Islet precursor cell (in vitro differentiated cells): Measurements from ENCODE around the gene LST1.
A peak's percentile ranks its signal among the peaks of the same experiment; 100 is the strongest.

ENCODE experiments used
- DNase-seq: peaks from one replicate; pipeline ENCODE4 v3.0.0-alpha.2; 2018

Gene LST1

GRCh38 chr6:31586008-31586407 is at the start of gene LST1:
LST1 (plus strand) TSS chr6:31586277; CDS start chr6:31587300, 1,023 bp downstream.
- no peak for DNase-seq

GRCh38 chr6:31538805-31539400 is 47.2 kb upstream of the LST1 start:
- DNase-seq, result no peak

GRCh38 chr6:31540640-31541039 is 45.4 kb upstream of the LST1 start:
- no peak for DNase-seq

GRCh38 chr6:31541059-31541657 is 44.9 kb upstream of the LST1 start:
- no peak for DNase-seq

- DNase-seq, result peak; percentile 97
These were observed 44.2 kb upstream of the LST1 start, which contains the start of gene DDX39B for GRCh38 chr6:31541658-31542521. DDX39B (minus strand) TSS chr6:31542003; CDS start chr6:31540532, 1,471 bp downstream.

- DNase-seq, result no peak
These were observed 42.4 kb upstream of the LST1 start for GRCh38 chr6:31543639-31544038.

- DNase-seq, result no peak
These were observed 41.4 kb upstream of the LST1 start for GRCh38 chr6:31544676-31545075.

- DNase-seq, result no peak
These were observed 40.8 kb upstream of the LST1 start for GRCh38 chr6:31545291-31545690.

GRCh38 chr6:31546339-31546957 is 39.6 kb upstream of the LST1 start, which contains the start of gene ATP6V1G2:
ATP6V1G2 (minus strand) TSS chr6:31546608; CDS start chr6:31546559, 49 bp downstream.
- DNase-seq, result peak; percentile 99

- DNase-seq, result peak; percentile 97
These were observed 38.9 kb upstream of the LST1 start, which contains the start of gene NFKBIL1 for GRCh38 chr6:31546958-31547726. NFKBIL1 (plus strand) TSS chr6:31547608; CDS start chr6:31547695, 87 bp downstream.

- DNase-seq, result peak; percentile 39
These were observed 38.1 kb upstream of the LST1 start for GRCh38 chr6:31547727-31548543.

GRCh38 chr6:31548544-31548873 is 37.6 kb upstream of the LST1 start:
- DNase-seq, result no peak

GRCh38 chr6:31551371-31551770 is 34.7 kb upstream of the LST1 start:
- DNase-seq, result peak; percentile 85

- DNase-seq, result no peak
These were observed 29.8 kb upstream of the LST1 start for GRCh38 chr6:31556307-31556706.

GRCh38 chr6:31557443-31558317 is 28.4 kb upstream of the LST1 start:
- DNase-seq, result no peak

GRCh38 chr6:31558318-31558625 is 27.8 kb upstream of the LST1 start:
- DNase-seq, result no peak

- no peak for DNase-seq
These were observed 27.2 kb upstream of the LST1 start for GRCh38 chr6:31558631-31559500.

- DNase-seq, result no peak
These were observed 26.5 kb upstream of the LST1 start for GRCh38 chr6:31559606-31559957.

GRCh38 chr6:31559958-31560696 is 25.9 kb upstream of the LST1 start:
- DNase-seq, result peak; percentile 93
